ENCODE results near the gene TOB1. TPM values are rescaled to one million over a fixed set of nuclear protein-coding genes. Genes with fewer than 3 reads are reported as not detected.

Gene TOB1
- total RNA-seq, 1 experiment from 2014 or later = 86.0 TPM

- H3K79me2 ChIP-seq (ENCODE audit: insufficient read depth, low read length) = no peaks in the 10 kb centered on the region
- no peak overlapping the region; the same call in 1 of the 2 replicates for H3K27ac ChIP-seq (ENCODE audit: low read depth, low read length)
- CTCF ChIA-PET = no interaction called here
- H4K20me1 ChIP-seq (ENCODE audit: insufficient read depth) = no peaks in the 10 kb centered on the region
- no peaks in the 10 kb centered on the region for H3K9me3 ChIP-seq (ENCODE audit: control insufficient read depth in 1 of 2, insufficient read depth in 1 of 2, low read depth in 1 of 2, low read length in 2 of 2)
- intact Hi-C loops (cut with micrococcal nuclease) = no loop called here
- H3K4me3 ChIP-seq (replicated peaks in 1 of 2; ENCODE audit: low read depth in 1 of 2, low read length in 2 of 2) = no peak overlapping the region
- H3K9ac ChIP-seq (ENCODE audit: low read length) = no peak overlapping the region
- no peak for DNase-seq (ENCODE audit: low read depth, low spot score)
- ATAC-seq = 0 out of 2 replicates have a peak, but pooled peaks have one; percentile 19
- H2AFZ ChIP-seq (ENCODE audit: low read depth, low read length, poor library complexity, severe bottlenecking) = no peak overlapping the region
- RAD21 ChIA-PET (ENCODE audit: low non-redundant PET in 1 of 2, low total read pairs in 2 of 2, uncharacterized antibody in 2 of 2, unreplicated experiment in 2 of 2) = no interaction called here
- H3K27me3 ChIP-seq (ENCODE audit: insufficient read depth, low read length) = no peaks in the 10 kb centered on the region
- no peaks in the 10 kb centered on the region for H3K9me2 ChIP-seq (ENCODE audit: insufficient read depth)
- no peaks in the 10 kb centered on the region for H3K4me1 ChIP-seq (ENCODE audit: control insufficient read depth in 1 of 2, insufficient read depth in 2 of 2, low read length in 2 of 2)
- H3K4me2 ChIP-seq (ENCODE audit: low read length) = no peak overlapping the region
- POLR2A ChIA-PET = no interaction called here
- no TSS peak for BruUV-seq (replicated peaks)
- no peak for TF ChIP-seq SIN3A (IDR thresholded peaks at IDR 0.05; ENCODE audit: low read depth)
- TF ChIP-seq ATF3 (IDR thresholded peaks at IDR 0.05) = no peak
- H3K36me3 ChIP-seq (ENCODE audit: control insufficient read depth in 1 of 2, insufficient read depth in 2 of 2, low read length in 2 of 2) = no peaks in the 10 kb centered on the region
Observed at GRCh38 chr17:50832864-50833381, 33.2 kb downstream of the TOB1 start.

GRCh38 chr17:50832267-50832863 lies 33.8 kb downstream of the TOB1 start:
- ATAC-seq = peak; percentile 17; the same call in 1 of the 2 replicates
- POLR2A ChIA-PET = no interaction called here
- no peaks in the 10 kb centered on the region for H3K9me3 ChIP-seq (ENCODE audit: control insufficient read depth in 1 of 2, insufficient read depth in 1 of 2, low read depth in 1 of 2, low read length in 2 of 2)

More at GRCh38 chr17:50832267-50832863, 33.8 kb downstream of the TOB1 start:
- no peaks in the 10 kb centered on the region for H3K79me2 ChIP-seq (ENCODE audit: insufficient read depth, low read length)
- no peak overlapping the region for H3K4me3 ChIP-seq (replicated peaks in 1 of 2; ENCODE audit: low read depth in 1 of 2, low read length in 2 of 2)
- RAD21 ChIA-PET (ENCODE audit: low non-redundant PET in 1 of 2, low total read pairs in 2 of 2, uncharacterized antibody in 2 of 2, unreplicated experiment in 2 of 2) = no interaction called here
- H3K4me2 ChIP-seq (ENCODE audit: low read length) = no peak overlapping the region
- CTCF ChIA-PET = no interaction called here
- no peaks in the 10 kb centered on the region for H3K27me3 ChIP-seq (ENCODE audit: insufficient read depth, low read length)
- H3K9me2 ChIP-seq (ENCODE audit: insufficient read depth) = no peaks in the 10 kb centered on the region
- intact Hi-C loops (cut with micrococcal nuclease) = no loop called here
- H2AFZ ChIP-seq (ENCODE audit: low read depth, low read length, poor library complexity, severe bottlenecking) = no peak overlapping the region
- no peaks in the 10 kb centered on the region for H4K20me1 ChIP-seq (ENCODE audit: insufficient read depth)
- H3K27ac ChIP-seq (ENCODE audit: low read depth, low read length) = no peak overlapping the region; the same call in 1 of the 2 replicates
- no peak for TF ChIP-seq ELF1 (IDR thresholded peaks at IDR 0.05; ENCODE audit: borderline replicate concordance, low read depth)
- no peak for DNase-seq (ENCODE audit: low read depth, low spot score)
- no TSS peak for BruUV-seq (replicated peaks)
- H3K4me1 ChIP-seq (ENCODE audit: control insufficient read depth in 1 of 2, insufficient read depth in 2 of 2, low read length in 2 of 2) = no peaks in the 10 kb centered on the region
- H3K9ac ChIP-seq (ENCODE audit: low read length) = no peak overlapping the region
- no peaks in the 10 kb centered on the region for H3K36me3 ChIP-seq (ENCODE audit: control insufficient read depth in 1 of 2, insufficient read depth in 2 of 2, low read length in 2 of 2)
